ENCODE data around the gene PTBP1.

DNA sequence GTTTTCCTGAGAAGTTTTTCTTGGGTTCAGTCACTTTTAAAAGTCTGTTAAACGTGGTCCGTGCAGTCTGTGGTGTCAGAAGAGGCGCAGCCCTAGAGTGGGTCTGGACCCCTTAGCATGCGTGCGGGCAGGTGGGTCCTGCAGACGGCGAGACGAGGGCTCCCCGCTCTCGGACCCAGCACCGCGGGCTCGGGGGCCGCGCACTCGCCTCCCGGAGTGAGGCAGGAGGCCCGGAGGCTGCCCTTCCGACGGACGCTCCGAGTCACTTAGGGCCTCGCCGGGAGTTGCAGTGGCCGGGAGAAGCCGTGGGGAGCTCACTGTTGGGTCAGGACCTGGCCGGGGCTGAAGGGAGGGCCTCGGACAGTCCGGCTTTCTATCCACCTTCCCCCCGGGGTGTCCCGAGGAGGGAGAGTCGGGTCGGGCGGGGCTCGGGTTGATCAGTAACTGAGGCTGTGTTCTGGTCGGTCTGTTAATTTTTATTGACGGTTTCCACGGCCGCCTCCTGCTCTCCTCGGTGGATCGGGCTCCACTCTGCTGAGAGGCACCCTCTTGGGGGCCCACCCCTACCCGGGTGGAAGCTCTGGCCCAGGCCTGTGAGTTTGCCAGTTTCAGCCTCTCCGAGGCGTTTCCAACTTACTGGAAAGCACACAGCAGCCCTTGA, 1.3 kb downstream of the PTBP1 start:
- no peak for TF ChIP-seq CTCF (IDR thresholded peaks at IDR 0.05; ENCODE audit: insufficient read depth, low read length, poor library complexity, severe bottlenecking)
- no peak for TF ChIP-seq EZH2phosphoT487 (conservative IDR thresholded peaks at IDR 0.05; ENCODE audit: low read length)

Data from SU-DHL-6 (cell line).